Kidney glomerular epithelial cell (primary cell): ENCODE measurements around the gene REPIN1.

Experiments used
- DNase-seq: peaks from one replicate; lab custom pipeline; 2025; lab: John Stamatoyannopoulos, UW

REPIN1 gene

GRCh38 chr7:150360363-150361058, 8.1 kb upstream of the REPIN1 start:
- no peak for DNase-seq

DNA sequence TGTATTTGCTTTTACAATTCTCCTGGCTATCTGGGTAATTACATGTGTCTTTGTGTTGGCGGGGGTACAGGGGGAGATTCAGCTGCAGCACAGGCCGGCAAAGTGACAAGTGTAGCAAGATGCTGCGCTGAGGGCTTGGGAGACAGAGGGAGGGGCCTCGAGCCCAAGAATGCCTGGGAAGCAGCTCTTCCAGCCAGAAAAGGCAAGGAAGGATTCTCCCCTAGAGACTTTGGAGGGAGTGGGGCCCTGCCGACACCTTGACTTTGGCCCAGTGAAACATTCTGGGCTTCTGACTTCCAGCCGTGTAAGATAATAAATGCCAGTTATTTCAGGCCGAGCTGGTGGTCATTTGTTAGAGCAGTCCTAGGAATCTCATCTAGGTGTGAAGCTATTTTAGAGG, 7.2 kb upstream of the REPIN1 start:
- DNase-seq = no peak

DNA sequence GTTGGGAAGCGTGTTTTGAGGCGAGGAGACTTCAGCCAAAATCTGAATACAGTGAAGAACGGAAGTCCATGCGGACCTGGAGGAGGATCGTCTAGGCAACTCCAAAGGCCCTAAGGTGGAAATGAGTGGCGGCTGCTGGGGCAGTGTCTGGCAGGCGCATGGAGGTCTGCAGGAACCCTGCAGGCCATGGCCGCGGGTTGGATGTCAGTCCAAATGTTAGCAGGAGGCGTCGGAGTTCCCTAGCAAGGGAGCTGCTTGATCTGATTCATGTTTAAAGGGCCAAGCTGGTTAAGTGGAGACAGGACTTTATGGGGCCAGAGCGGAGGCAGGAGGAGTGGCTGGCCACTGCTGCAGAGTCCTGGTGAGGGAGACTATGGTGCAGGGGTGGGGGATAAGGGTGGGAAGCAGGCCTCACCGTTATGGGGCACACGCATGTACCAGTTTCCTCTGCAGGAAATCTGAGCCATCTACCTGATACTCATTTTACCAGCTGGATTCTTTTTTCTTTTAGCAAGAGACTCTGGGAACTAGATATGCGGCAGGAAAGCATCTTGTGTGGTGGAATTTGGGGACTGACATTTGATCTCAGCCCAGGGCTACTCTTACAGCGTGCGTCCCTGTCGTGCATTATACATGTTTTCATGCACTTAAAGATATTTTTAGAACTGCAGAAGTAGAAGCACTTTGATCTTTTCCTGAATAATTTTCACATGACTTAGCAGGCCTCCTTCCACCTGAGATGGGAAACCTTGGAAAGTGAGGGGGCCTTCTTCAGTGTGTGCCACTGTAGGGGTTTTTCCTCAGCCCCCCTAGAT, 6.6 kb upstream of the REPIN1 start:
- DNase-seq = no peak

- DNase-seq = no peak
These were observed 5.3 kb upstream of the REPIN1 start for GRCh38 chr7:150363370-150363769.

- DNase-seq = no peak
These were observed 4.8 kb upstream of the REPIN1 start for GRCh38 chr7:150363872-150364271.

DNA sequence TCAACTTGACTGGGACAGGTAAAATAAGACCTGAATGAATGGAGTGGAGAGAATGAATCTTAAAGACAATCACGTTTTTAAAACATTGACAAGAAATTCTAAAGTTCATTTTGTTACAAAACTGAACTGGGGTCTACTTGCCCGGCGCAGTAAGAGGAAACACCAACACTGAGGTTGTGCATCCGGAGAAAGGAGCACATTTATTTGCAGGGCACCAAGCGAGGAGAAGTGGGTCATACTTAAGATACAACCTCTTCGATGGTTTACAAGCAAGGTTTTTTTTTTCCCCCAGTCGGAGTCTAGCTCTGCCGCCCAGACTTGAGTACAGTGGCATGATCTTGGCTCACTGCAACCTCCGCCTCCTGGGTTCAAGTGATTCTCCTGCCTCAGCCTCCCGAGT, 3.4 kb upstream of the REPIN1 start:
- no peak for DNase-seq

- no peak for DNase-seq
These were observed 2.8 kb upstream of the REPIN1 start for GRCh38 chr7:150365673-150366398.

DNA sequence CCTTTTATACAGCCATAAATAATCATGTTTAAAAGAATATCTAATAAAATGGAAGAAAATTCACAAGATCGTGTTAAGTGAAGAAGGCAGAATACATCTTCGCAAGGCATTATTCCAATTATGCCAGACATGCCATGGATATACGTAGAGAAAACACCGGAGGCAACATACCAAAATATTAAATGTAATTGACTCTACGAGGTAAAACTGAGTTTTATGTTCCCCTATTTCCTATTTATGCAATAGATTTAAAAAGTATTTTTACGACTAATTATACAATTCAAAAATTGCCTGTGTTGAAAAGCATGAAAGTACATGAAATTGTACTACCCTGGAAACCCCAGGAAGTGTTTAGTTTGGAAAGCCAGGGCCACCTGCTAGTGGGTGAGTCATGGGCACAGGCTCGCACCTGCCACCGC, 936 bp upstream of the REPIN1 start:
- DNase-seq = no peak

DNA sequence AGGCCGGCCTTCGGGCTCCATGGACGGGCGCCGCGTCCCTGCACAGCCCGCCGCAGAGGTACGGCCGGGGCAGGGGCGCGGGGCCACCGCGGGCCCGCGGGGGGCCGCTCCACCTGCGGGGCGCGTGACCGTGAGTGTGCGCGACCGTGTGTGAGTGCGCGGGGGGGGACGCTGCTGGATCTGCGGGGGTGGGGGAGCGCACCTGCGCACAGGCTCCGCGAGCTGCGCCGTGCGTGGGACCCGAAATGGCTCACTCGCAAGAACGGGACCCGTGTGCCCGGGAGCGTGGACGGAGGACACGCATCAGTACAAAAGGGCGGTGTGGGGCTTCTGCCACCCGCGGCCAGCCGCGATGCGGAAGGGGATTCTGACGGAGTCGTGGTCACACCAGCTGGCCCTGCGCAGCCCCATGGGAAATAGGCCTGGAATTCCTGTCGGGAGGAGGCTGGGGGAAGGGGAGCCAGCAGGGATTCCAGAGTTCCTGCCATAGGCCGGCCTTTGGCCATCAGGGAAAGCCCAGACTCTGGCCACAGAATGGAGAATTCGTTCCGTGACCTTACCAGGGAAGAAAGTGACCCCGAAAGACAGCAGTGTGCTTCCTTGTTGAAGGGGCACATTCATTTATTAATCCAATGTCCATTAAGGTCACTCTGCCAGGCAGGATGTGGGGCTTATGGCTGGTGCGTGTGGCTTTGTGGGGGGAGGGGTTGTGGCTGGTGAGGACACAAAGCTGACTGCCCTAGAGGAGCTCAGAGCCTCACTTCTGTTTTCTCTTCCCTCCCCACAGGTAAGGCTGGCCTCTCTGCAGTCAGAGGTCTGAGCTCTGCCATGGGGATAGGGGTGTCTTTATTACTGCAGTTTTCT, 494 bp downstream of the REPIN1 start:
- DNase-seq = peak; percentile 64

DNA sequence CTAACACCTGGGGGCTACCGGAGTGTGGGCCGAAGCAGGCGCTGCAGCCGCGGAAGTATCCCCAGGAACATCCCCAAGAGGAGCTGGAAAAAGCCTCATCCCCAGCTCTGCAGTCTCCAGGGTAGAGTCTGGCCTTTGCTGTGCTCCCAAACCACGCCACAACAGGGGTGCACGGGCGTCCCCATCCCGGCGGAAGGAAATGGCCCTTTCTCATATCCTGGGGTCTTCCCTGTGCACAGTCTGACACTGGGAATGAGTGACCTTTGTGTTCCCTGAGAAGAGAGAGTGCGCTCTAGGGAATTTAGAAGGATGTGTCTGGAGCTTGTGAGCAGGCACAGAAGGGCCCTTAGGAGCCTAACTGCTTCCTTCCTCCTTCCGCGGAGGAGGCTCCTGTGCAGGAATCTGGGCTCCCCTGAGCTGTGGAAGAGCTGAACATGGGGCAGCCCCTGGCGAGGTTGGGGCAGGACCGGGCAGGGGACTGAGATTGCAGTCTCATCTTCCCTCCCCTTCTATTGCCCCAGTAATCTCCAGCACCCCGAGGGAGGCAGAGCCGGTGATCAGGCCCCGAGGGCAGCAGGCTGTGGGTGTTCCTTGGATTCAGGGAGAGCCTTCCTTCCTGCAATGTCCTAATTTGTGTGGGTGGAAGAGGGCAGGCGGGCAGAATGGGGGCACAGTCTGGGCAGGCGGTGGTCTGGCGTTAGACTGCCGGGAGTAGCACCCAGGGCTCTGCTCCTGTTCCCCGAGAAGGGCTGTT, 1.3 kb downstream of the REPIN1 start:
- DNase-seq = no peak

DNA sequence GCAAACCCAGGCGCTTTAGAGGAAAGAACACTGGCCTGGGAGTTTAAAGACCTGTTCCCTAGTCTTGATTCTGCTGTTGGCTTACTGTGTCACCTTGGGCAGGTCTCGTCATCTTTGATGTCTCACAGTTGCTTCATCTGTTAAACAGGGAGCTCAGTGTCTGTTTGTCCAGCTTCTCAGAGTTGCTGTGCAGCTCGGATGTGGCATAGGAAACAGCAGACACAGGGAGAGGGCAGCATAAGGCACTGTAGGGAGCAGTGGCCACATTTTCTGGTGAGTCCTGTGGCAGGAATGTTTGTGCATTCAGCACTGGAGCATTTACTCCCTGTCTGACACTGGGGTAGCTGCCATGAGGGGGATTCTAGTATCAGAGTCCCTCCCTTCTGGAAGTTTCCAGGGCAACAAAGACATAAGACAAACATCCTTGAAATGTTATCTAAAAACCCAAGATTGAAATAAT, 2.0 kb downstream of the REPIN1 start:
- DNase-seq = peak; percentile 48

DNA sequence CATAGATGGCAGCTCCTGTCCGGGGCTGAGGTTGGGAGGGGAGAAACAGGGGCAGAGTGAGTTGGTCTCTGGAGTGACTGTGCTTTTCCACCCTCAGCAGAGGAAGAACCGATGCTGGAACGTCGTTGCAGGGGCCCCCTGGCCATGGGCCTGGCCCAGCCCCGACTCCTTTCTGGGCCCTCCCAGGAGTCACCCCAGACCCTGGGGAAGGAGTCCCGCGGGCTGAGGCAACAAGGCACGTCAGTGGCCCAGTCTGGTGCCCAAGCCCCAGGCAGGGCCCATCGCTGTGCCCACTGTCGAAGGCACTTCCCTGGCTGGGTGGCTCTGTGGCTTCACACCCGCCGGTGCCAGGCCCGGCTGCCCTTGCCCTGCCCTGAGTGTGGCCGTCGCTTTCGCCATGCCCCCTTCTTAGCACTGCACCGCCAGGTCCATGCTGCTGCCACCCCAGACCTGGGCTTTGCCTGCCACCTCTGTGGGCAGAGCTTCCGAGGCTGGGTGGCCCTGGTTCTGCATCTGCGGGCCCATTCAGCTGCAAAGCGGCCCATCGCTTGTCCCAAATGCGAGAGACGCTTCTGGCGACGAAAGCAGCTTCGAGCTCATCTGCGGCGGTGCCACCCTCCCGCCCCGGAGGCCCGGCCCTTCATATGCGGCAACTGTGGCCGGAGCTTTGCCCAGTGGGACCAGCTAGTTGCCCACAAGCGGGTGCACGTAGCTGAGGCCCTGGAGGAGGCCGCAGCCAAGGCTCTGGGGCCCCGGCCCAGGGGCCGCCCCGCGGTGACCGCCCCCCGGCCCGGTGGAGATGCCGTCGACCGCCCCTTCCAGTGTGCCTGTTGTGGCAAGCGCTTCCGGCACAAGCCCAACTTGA, 2.7 kb downstream of the REPIN1 start:
- no peak for DNase-seq

DNA sequence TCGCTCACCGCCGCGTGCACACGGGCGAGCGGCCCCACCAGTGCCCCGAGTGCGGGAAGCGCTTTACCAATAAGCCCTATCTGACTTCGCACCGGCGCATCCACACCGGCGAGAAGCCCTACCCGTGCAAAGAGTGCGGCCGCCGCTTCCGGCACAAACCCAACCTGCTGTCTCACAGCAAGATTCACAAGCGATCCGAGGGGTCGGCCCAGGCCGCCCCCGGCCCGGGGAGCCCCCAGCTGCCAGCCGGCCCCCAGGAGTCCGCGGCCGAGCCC, 3.3 kb downstream of the REPIN1 start:
- DNase-seq = no peak

DNA sequence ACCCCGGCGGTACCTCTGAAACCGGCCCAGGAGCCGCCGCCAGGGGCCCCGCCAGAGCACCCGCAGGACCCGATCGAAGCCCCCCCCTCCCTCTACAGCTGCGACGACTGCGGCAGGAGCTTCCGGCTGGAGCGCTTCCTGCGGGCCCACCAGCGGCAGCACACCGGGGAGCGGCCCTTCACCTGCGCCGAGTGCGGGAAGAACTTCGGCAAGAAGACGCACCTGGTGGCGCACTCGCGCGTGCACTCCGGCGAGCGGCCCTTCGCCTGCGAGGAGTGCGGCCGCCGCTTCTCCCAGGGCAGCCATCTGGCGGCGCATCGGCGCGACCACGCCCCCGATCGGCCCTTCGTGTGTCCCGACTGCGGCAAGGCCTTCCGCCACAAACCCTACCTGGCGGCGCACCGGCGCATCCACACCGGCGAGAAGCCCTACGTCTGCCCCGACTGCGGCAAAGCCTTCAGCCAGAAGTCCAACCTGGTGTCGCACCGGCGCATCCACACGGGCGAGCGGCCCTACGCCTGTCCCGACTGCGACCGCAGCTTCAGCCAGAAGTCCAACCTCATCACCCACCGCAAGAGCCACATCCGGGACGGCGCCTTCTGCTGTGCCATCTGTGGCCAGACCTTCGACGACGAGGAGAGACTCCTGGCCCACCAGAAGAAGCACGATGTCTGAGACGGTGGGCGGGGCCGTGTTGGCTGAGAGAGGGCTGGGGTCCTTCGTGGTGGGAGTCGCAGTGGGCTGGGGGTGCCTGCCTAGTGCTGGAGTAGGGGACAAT, 3.8 kb downstream of the REPIN1 start:
- no peak for DNase-seq

- DNase-seq = no peak
These were observed 4.6 kb downstream of the REPIN1 start for GRCh38 chr7:150373049-150373801.

DNA sequence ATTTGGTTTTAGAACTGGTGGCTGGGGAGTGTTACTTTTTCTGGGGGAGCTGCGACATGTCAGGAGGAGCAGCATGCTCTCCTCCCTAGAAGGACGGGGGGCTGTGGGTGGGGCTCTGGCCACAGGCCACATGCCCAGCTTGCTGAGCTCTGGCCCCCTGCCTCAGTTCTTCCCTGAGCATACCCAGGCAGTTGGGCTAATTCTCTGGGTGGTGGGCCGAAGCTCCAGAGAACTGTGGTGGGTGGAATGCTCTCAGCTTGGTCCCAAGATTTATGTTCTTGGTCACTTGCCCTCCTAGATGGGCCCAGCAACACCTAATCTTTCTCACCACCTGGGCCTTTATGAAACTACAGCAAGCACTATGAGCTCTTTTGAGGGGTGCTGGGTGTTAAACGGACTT, 5.4 kb downstream of the REPIN1 start:
- no peak for DNase-seq

DNA sequence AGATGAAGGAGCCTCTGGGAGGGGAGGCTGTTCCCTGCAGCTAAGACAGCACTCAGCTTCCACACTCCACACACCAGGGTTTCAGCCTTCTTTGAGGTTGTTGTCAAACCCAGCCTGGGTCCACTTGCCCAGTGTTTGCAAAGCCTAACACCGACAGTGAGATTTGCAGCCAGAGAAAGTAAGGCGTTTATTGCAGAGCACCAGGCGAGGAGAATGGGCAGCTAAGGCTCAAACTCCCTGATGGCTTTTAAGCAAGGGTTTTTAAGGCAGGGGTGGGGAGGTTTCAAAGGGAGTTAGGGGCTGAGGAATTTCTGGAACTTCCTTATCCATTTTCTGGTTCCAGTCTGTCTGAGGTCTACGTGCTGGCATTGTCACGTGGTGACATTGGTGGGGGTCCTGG, 5.8 kb downstream of the REPIN1 start:
- DNase-seq = no peak

DNA sequence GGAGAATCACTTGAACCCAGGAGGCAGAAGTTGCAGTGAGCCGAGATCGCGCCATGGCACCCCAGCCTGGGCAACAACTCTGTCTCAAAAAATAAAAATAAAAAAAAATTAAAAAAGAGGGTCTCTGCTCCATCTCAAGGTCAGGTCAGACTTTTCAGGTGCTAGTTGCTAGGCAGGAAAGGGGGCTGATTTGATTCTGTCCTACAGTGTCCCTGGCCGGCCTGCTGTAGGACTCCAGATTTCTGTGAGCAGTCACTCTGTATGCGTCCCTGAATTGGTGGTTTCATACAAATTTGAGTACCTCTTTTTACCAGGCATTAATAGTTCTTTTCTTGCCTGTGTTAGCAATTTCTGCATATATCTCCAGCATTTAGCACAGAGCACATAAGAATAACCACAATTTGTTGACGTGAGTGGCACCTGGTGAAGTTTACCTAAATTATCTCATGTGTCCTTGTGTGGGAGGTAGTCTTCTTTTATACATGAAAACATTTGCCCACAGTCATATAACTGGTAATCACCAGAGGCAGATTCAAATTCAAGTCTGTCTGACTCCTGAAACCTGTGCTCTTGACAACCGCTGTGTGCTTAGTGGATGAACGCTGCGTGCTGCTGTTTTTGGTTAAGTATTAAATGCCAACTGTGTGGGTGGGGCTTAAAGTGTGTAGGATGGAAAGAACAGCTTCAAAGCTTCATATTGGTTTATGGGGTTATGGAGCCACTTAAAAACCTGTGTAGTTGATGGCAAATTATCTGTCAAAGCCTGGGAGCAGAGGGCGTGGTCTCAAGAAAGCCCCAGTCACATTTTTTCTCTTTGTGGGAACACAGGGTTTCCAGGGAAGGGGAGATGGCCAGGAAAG, 7.3 kb downstream of the REPIN1 start:
- no peak for DNase-seq
